ENCODE results near the gene DFFB. TPM values are rescaled to one million over a fixed set of nuclear protein-coding genes. Genes with fewer than 3 reads are reported as not detected.

Gene DFFB
- total RNA-seq, 4 donors from 2014 or later: 0.82 to 8.7 (median 4.8) TPM

- TF ChIP-seq CTCF (IDR thresholded peaks at IDR 0.05; ENCODE audit: low read depth): no peak
Observed at GRCh38 chr1:3821908-3822307, 35.4 kb upstream of the DFFB start.

- no peak for TF ChIP-seq CTCF (IDR thresholded peaks at IDR 0.05; ENCODE audit: low read depth)
Observed at GRCh38 chr1:3822421-3822820, 34.9 kb upstream of the DFFB start.

- no peak for TF ChIP-seq CTCF (IDR thresholded peaks at IDR 0.05; ENCODE audit: low read depth)
Observed at GRCh38 chr1:3824650-3825049, 32.6 kb upstream of the DFFB start.

- TF ChIP-seq CTCF (IDR thresholded peaks at IDR 0.05; ENCODE audit: low read depth): no peak
Observed at GRCh38 chr1:3825356-3825755, 31.9 kb upstream of the DFFB start.

GRCh38 chr1:3827813-3828307, 29.4 kb upstream of the DFFB start:
- TF ChIP-seq CTCF (IDR thresholded peaks at IDR 0.05; ENCODE audit: low read depth): no peak

DNA sequence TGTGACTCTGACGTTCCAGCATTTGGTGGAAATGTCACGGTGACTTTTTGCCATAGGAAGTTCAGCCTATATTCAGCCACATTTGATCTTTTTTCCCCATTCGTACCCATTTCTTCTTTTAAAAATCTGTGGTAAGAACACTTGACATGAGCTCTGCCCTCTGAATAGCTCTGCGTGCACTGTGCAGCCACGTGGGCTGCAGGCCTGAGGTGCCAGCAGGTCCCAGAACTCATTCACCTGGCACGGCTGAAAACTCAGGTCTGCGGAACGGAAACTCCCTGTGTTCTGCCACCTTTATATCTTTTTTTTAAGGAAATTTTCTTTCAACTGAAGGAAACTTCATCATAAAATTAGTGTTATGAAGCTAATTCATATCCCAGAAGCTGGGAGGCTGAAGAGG, 28.9 kb upstream of the DFFB start:
- TF ChIP-seq CTCF (IDR thresholded peaks at IDR 0.05; ENCODE audit: low read depth): no peak

GRCh38 chr1:3831689-3832088, 25.6 kb upstream of the DFFB start:
- TF ChIP-seq CTCF (IDR thresholded peaks at IDR 0.05; ENCODE audit: low read depth): no peak

Measured in subcutaneous adipose tissue (tissue), 4 donors.